ENCODE measurements around the gene MYBL2. TPM values are rescaled to one million over a fixed set of nuclear protein-coding genes. Genes with fewer than 3 reads are reported as not detected.

Gene MYBL2
- total and polyA plus RNA-seq, 12 donors = 0.09 to 6.0 (median 0.27) TPM; not detected in 2

DNA sequence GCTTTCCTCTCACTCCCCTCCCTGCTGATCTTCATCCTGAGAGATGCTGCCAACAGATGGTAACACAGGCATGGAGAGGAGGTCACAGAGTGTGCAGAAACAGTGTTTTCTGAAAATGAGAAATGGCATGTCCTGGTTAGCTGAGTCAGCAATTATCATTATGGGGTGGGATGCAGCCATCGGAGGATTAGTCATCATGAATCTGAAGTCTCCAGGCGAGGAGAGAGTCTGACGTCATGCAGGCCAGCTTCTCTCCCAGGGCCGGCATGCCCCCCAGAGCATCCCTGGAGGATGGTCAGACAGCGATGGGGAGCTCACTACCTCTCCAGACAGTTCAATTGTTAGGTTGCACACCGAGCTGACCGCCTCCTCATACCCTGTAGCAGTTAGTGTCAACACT, 64.6 kb downstream of the MYBL2 start:
- peaks cover 0 to 20% (median 4%) of the 10 kb centered on the region in 7 donors for H3K27me3 ChIP-seq
- H3K9me3 ChIP-seq = peaks cover 0 to 6% (median 0%) of the 10 kb centered on the region in 11 donors
- no peaks in the 10 kb centered on the region for H3K36me3 ChIP-seq
- no peak overlapping the region for H3K27ac ChIP-seq
- ATAC-seq (no peak), DNase-seq (no peak)
- intact Hi-C loops (cut with DNase I) = no loop called here
- no peak for TF ChIP-seq CTCF (IDR thresholded peaks at IDR 0.05)
- H3K4me3 ChIP-seq = no peak overlapping the region
- H3K4me1 ChIP-seq = peaks cover 0 to 7% (median 0%) of the 10 kb centered on the region in 9 donors
- 66 to 67% methylated on average over 7 of the region's 7 CpGs for WGBS, 2 donors

DNA sequence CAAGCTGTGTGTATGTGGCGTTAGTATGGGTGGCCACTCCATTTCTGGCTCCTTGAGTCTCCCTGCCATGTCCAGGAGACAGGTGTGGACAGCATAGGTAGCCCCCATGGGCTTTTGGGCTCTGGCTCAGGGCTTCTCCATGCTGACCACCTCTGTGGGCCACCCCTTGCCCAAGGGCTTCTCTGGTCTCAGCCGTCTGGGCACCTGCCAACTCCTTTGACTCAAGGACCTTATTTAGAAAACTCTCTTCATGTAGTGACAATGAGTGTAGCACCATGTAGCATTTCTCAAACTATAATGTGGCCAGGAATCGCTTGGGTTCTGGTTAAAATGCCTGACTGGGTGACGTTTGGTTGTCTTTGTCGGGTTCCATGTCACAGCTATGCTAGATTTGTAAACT, 65.0 kb downstream of the MYBL2 start:
- 79 to 86% methylated on average over 5 of the region's 5 CpGs for WGBS, 2 donors
- peaks cover 0 to 22% (median 4%) of the 10 kb centered on the region in 7 donors for H3K27me3 ChIP-seq
- DNase-seq = no peak
- TF ChIP-seq CTCF (IDR thresholded peaks at IDR 0.05) = no peak
- H3K36me3 ChIP-seq = no peaks in the 10 kb centered on the region
- peaks cover 0 to 6% (median 0%) of the 10 kb centered on the region in 11 donors for H3K9me3 ChIP-seq
- H3K4me3 ChIP-seq = no peak overlapping the region
- intact Hi-C loops (cut with DNase I) = no loop called here
- H3K4me1 ChIP-seq = peaks cover 0 to 7% (median 0%) of the 10 kb centered on the region in 9 donors
- ATAC-seq = no peak
- no peak overlapping the region for H3K27ac ChIP-seq

GRCh38 chr20:43736588-43737158, 69.8 kb downstream of the MYBL2 start:
- H3K27me3 ChIP-seq = peaks cover 0 to 24% (median 4%) of the 10 kb centered on the region in 7 donors
- WGBS, 2 donors = 46% methylated on average over 2 of the region's 2 CpGs
- no peak for TF ChIP-seq CTCF (IDR thresholded peaks at IDR 0.05)
- no peaks in the 10 kb centered on the region for H3K9me3 ChIP-seq
- intact Hi-C loops (cut with DNase I) = no loop called here
- no peaks in the 10 kb centered on the region for H3K4me1 ChIP-seq
- DNase-seq = no peak
- H3K36me3 ChIP-seq = no peaks in the 10 kb centered on the region
- H3K27ac ChIP-seq = no peak overlapping the region
- H3K4me3 ChIP-seq = no peak overlapping the region
- no peak for ATAC-seq

DNA sequence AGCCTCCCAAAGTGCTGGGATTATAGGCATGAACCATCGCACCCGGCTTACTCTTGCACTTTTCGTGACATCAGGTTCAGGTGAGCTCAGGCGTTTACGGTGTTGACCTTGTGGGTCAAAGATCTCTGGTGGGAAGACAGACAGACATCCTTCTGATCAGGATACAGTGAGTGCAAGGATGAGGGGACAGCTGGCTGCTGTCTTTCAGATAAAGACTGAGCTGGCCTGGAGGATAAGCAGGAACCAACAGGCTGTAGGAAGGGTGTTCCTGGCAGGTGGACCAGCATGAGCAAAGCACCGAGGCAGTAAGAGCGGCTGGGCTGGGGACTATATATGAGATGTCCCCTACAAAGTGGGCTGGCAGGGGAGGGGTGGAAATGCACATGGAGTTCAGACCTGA, 71.0 kb downstream of the MYBL2 start:
- Histone ChIP-seq H3K4me1 (no peaks in the 10 kb centered on the region), H3K4me3 (no peak overlapping the region), H3K9me3 (no peaks in the 10 kb centered on the region), H3K27me3 (peaks cover 0 to 22% (median 3%) of the 10 kb centered on the region in 7 donors), H3K27ac (no peak overlapping the region), H3K36me3 (no peaks in the 10 kb centered on the region)
- no peak for DNase-seq
- intact Hi-C loops (cut with DNase I) = no loop called here
- WGBS, 2 donors = 89% methylated on average over 7 of the region's 7 CpGs
- TF ChIP-seq CTCF (IDR thresholded peaks at IDR 0.05) = no peak
- ATAC-seq = no peak
